HS-27A (cell line): ENCODE data around the gene ERGIC1.

Experiments used
- DNase-seq: peaks from one replicate; pipeline ENCODE4 v3.0.0-alpha.2; 2012; ENCODE audit warnings: low read depth, missing footprints

ERGIC1 gene

DNA sequence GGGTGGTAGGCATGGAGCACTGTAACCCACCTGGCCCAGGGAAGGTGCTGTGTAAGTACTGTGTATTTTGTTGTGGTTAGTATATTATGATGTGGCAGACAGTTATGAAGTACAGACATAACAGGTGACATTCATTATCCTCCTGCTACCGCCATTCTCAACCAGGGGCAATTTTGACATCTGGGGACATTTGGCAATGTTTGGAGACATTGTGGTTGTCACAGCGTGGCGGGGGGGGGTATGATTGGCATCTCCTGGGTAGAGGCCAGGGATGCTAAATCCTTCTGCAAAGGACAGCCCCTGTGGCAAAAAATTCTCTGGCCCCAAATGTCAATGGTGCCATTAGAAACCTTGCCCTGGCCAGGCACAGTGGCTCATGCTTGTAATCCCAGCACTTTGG lies 115.4 kb downstream of the ERGIC1 start:
- DNase-seq: no peak

DNA sequence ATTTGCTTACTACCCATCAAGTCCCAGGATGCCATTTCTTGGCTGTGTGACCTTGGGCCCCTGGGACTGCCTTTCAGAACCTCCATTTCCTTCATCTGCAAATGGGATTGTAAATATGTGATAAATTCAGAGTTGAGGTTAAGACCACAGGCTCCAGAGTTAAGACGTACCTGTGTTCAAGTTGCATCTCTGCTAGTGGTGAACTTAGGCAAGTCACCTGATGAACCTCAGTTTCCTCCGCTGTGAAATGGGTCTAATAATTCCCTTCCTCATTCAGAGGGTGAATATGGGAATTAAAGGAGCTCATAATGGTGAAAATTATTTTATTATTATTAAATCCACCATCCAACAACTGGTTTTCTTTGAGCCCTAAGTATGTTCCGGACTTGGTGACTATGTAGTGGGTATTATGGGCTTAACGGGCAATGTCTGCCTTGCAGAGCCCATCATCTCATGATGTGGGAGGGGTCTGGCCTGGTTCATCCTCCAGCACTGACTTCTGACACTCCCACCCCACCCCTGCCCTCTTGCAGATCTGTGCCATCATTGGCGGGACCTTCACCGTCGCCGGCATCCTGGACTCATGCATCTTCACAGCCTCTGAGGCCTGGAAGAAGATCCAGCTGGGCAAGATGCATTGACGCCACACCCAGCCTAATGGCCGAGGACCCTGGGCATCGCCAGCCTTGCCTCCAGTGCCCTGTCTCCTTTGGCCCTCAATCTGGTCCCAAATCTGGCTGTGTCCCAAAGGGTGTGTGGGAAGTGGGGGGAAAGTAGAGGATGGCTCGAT lies 116.3 kb downstream of the ERGIC1 start:
- no peak for DNase-seq

DNA sequence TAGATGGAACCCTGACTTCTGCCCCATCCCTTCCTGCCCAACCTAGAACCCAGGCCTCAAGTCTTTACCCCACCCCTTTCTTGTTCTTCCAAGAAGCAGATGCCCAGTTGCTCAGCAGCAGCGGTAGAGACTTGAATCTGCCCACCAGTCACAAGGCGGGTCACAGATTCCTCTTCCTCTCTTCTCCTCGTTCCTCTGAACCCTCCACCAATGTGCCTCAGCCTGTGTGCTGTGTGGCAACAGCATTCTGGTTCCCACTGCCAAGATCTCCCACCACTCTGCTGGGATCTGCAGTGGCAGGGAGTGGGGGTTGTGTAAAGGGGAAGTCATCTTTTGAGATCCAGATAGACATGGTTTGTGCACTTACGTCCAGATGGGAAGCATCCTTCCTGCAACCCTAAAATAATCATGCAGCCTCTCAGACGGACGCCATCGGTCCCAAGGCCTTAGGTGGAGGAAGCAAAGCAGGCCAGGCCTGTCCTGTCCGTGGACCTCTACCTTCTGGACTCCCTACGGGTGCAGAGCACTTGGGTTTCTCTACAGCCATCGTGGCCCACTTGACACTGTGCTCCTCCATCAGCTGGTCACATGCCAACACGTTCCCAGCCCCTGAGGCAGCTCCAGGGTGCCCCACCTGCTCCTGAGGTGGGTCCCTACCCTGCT lies 117.5 kb downstream of the ERGIC1 start:
- no peak for DNase-seq

DNA sequence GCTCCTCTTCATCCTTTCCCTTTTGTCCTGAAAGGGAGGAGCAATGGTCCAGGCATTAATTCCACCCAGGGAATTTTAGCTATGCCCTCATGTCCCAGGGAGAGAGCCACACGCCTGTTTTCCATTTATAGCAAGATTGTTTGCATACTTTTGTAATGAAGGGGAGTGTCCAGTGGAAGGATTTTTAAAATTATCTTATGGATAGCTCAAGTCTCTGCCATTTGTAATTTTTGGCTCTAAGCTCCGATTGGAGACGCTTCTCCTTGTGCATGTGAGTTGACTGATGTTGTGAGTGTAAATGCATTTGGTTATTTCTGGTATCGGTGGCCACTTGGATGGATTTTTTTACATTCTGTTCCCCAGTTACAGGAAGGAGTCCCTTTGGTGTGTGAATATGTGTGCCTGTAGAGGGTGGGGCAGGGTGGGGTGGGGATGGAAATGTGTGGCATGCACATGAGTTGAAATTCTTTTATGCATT lies 118.0 kb downstream of the ERGIC1 start:
- DNase-seq: no peak

DNA sequence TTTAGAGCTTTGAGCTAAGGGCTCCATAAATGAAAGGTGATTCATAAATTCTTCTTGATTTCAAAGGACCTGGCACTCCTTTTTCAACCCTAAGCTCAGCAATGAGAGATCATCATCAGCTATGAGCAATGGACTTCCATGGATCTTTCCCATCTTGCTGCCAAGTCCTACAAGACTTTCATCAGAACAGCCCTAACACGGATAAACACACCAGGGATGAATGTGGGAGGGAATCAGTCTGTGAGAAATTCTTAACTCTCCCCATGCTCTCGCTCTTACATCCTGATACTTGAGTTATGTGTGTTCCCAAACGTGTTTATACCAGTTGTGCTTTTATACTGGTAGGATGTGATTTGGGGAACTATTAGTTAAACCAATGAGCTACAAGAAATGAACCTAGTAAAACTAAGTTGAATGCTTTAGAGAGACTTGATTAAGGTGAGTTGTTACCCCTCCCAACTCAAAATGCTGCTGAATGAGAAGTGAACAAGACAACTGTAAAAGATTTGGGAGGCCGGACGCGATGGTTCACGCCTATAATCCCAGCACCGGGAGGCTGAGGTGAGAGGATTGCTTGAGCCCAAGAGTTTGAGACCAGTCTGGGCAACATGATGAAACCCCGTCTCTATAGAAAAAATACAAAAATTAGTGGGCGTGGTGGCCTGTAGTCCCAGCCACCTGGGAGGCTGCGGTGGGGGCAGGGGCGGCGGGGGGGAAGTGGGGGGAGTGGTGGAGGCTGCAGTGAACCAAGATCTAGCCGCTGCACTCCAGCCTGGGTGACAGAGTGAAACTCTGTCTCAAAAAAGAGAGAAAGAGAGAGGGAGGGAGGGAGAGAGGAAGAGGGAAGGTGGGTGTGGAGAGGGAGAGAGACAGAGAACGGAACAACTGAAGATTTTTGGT lies 120.0 kb downstream of the ERGIC1 start:
- no peak for DNase-seq

DNA sequence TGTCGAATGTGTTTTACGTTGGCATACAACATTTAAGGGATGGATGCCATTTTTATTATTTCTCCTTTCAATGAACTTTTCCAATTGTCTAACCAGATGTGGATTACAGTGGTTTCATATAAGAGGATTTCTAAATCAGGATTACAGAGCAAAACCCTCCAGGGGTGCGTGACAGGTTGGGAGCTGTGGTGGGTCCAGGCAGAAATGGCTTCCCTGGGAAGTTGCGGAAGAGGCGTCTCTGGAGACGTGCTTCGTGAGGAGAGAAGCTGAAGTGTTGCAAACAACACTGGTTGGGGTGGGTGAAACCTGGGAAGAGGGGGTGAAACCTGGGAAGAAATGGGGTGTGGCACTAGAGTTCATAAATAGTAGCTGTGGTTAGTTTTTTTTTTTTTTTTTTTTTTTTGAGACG lies 120.7 kb downstream of the ERGIC1 start:
- no peak for DNase-seq

DNA sequence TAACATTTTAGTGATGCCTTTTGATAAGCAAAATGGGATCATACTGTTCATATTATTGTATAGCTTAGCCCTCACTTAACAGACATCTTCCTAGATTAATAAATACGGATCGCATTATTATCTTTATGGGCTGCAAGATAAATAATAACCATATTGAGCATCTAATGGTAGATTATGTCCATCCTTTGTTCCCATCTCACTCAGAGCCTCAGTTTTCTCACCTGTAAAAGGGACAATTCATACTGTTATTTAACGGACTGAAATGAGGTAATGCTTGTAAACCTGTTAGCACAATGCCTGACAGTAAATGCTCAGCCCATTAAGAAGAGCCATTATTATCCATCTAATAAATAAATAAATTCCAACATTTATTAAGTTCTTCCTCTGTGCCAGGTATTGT lies 122.2 kb downstream of the ERGIC1 start:
- DNase-seq: no peak

DNA sequence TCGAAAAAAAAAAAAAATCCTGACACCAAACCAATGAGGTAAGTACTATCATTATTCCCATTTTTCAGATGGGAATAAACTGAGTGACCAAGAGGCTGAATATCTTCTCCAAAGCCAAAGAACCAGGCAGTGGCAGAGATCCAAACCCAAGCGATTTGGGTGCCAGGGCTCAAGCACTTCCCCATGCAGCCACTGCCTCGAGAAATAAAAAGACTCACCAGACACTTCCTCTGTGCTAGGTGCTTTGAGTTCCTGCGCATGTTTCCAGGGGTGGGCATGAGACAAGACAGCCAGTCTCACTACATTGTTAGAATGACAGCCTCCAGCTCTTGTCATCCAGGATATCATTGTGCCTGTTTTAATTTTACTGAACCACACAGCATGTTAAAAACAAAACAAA lies 122.9 kb downstream of the ERGIC1 start:
- no peak for DNase-seq

DNA sequence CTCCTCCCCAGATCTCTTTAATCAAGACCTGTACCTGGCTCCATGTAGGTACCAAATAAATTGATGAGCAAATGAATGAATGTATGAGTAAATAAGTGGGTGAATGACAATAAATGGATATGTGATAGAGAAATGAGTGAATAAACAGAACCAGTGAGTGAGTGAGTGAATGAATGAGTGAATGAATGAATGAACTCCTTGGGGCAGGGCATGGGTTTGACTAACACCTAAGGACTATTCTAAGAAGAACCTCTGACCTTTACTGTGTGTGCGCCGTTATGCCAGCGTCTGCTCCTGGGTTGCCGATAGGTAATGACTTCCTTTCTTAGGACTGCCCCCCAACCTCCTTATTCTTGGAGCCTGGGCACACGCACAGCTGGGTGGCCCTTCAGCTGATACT lies 123.4 kb downstream of the ERGIC1 start:
- DNase-seq: no peak

DNA sequence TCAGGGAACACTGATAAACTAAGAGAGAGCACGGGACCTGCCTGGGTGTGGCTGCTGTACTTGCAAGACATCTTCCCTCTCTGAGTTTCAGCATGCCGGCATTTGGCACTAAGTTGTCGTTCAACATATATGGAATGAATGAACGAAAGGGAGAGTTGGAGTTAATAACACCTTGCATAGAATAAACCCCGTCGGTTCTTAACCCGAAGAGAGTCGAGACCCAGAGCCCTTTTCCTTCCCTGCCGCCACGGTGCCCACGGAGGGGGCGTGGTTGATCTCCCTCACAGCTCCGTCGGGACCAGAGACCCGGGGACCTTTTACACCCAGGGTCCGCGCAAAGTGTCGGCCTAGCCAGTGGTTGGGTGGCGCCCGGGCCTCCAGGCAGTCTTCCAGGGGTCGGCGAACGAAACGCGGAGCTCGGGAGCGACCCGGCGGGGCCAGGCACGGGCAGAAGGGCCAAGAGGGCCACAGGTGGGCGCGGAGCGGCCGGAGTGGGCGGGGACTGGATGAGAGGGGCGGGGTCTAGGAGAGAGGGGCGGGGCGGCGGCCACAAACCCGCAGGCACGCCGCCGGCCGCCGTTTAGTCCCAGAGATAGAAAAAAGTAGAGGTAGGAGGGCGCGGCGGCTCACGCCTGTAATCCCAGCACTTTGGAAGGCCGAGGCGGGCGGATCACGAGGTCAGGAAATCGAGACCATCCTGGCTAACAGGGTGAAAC lies 124.4 kb downstream of the ERGIC1 start:
- no peak for DNase-seq

DNA sequence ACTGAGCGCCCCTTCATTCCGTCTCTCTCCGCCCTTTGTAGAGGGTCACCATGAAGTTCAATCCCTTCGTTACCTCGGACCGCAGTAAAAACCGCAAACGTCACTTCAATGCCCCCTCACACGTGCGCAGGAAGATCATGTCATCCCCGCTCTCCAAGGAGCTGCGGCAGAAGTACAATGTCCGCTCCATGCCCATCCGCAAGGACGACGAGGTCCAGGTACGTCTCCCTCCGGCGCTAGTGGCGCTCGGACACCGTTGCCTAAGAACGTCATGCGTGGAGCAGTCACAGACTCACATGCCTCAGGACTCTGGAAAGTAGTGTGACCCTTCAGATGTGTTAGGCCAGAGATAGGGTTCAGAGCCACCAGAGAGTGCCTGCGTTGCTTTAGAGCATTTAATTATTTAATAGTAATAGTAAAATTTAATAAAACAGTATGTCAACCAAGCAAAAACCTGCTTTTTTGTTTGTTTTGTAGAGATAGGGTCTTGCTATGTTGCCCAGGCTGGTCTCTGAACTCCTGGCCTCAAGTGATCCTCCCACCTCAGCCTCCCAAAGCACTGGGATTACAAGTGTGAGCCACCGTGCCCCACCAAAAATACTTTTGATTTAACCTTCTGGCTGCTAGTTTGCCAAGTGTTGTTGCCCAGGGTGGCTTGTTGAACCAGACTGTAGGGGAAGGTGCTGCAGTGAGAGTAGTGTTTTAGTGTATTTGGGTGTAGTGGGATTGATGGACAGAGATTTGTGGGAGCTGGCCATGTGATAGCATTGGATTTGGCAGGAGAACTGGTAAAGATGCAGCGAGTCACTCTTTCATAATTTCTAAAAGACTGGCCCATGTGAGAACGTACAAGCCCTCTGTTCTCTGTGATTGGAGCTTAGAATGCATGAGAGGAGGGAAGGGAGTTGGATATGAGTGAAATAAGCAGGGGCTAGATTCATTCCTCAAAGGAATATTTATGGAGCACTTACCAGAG lies 126.1 kb downstream of the ERGIC1 start:
- no peak for DNase-seq

DNA sequence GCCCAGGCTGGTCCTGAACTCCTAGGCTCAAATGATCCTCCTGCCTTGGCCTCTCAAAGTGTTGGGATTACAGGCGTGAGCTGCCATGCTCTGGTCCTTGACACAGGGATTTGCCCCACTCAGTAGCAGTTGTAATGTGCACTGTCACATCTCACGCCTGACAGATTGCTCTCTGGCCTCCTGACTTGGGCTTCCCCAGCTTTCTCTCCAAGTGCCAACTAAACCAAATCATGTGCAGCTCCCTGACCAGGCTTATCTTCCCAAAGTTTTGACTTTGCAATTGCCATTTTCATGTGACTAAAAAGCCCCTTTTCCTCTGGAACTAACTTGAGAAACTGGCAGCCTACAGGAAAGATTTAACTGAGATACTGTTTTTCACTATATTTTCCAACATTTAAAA lies 135.9 kb downstream of the ERGIC1 start:
- no peak for DNase-seq

DNA sequence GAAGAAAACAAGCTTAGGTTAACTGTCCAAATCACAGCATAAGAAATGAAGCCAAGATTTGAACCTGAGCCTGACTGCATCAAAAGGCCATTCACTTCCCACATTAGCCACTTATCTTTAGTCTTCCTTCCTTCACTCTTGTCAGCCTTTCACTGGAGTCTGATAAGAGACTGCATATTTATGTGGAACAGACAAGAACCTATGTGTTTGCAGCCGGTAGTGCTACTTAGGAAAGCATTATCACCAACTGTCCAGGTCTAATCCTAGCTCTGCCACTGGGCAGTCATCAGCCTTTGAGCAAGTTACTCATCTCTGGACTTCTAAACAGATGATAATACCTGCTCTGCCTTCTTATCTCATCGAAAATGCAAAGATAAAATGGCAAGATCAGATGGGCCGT lies 137.4 kb downstream of the ERGIC1 start:
- no peak for DNase-seq

DNA sequence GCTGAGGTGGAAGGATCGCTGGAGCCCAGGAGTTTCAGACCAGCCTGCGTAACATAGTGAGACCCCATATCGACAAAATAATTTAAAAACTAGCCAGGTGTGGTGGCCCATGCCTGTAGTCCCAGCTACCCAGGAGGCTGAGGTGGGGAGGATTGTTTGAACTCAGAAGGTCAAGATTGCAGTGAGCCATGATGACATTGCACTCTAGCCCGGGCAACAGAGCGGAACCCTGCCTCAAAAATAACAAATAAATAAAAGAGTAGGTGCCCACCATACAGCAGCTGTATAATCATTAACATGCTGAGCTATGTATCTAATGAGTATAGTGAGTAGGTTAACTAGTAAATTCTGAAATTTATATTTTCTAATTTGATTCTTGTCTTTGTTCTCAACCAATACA lies 138.5 kb downstream of the ERGIC1 start:
- DNase-seq: no peak

DNA sequence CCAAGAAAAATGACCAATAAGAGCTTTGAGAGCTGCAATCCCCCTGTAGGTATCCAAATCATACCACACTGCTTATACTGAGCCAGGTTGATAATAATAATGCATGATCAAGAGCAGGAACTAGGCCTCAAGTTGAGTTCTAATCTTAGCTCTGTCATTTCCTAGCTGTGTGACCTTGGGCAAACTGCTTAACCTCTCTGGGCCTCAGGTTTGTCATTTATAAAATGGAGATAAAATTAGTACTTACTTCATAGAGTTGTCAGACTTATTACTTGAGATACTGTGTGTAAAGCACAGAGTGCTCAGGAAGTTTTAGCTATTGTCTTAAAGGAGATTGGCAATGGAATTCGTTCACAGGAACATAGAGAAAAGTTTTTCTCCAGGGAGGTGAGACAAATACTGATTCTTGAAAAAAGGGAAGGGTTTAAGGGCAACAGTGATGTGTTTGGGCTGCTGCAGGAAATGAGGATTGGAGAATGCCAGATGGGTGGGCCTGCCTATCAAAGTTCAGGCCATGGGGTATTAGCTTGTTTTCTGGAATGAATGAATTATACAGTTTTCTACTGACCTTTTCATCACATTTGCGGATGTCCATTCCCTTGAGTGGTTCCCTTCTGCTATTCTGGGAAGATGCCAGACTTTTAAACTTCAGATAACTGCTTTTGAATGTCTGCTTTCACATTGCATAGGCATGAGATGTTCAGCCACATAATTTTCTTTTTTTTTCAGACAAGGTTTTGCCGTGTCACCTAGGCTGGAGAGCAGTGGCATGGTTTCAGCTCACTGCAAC lies 139.3 kb downstream of the ERGIC1 start:
- DNase-seq: no peak

DNA sequence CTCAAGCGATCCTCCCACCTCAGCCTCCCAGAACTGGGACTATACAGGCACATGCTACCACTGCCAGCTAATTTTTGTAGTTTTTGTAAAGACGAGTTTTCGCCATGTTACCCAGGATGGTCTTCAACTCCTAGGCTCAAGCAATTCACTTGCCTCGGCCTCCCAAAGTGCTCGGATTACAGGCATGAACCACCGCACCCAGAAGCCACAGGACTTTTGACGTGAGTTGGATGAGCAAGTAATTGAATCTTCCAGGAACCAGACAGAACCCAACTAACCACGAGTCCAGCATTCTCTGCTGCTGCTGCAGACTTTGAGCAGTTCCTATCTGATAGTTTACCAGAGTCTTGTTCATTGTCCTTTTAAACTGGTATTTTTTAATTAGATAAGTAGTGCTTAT lies 139.9 kb downstream of the ERGIC1 start:
- no peak for DNase-seq

DNA sequence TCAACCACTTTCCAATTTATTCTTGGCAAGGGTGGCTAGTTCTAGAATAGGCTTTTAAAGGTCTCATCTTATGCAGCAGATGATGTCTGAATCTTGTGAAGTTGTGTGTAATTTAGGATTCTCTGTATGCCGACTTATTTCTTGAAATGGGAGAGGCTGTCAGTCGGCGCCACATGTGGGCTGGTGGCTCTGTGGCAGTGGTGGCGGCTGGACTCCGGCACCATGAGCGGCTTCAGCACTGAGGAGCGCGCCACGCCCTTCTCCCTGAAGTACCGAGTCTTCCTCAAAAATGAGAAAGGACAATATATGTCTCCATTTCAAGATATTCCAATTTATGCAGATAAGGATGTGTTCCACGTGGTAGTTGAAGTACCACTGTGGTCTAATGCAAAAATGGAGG lies 141.2 kb downstream of the ERGIC1 start:
- DNase-seq: no peak

DNA sequence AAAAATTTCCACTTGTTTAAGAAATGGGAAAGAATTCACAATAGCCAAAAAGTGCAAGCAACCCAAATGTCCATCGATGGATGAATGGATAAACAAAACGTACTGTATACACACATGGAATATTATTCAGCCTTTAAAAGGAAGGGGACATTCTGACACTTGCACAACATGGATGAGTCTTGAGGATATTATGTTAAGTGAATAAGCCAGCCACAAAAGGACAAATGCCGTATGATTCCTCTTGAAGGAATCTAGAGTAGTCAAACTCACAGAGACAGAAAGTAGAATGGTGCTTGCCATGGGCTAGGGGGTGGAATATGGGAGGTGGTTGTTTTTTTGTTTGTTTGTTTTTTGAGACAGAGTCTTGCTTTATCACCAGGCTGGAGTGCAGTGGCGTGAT lies 145.7 kb downstream of the ERGIC1 start:
- DNase-seq: no peak

DNA sequence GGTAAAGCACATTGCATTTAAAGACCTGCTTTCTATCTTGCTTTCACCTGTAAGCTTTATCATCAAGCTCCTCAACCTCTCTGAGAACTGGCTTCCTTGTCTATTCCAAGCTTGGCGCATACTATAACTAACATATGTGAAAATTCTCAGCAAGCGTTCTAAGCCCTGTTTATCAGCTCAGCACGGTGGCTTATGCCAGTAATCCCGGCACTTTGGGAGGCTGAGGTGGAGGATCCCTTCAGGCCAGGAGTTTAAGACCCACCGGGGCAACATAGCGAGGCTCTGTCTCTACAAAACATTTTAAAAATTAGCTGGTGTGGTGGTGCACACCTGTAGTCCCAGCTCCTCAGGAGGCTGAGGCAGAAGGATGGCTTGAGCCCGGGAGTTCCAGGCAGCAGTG lies 147.9 kb downstream of the ERGIC1 start:
- no peak for DNase-seq
